ENCODE data around the gene DCTN1. TPM values are rescaled to one million over a fixed set of nuclear protein-coding genes. Genes with fewer than 3 reads are reported as not detected.

The DCTN1 gene
- total RNA-seq, 4 donors from 2014 or later = 109 to 134 (median 122) TPM

DNA sequence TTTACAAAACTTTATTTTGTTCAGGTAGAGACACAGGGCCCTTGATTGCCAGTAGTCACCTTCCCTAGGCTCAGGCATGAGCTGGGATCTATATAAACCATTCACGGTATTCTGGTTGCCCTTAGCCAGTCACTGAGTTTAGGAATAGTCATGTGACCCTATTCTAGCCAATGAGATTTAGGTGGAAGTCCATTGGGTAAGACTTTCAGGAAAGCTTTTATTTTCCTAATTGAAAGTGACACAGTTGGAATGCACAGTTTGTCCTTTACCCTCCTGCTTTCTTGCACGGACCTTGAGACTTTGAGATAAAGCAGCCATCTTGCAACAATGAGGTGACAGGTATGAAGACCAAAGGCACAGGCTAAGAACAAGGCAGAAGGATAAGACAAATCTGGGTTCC is 58.4 kb downstream of the DCTN1 start:
- Histone ChIP-seq H3K4me3 (no peak overlapping the region), H3K27me3 (no peaks in the 10 kb centered on the region), H3K9me3 (no peaks in the 10 kb centered on the region), H3K27ac (no peak overlapping the region), H3K4me1 (no peaks in the 10 kb centered on the region), H3K36me3 (no peaks in the 10 kb centered on the region)
- in situ Hi-C loops (cut with MboI; ENCODE audit: low pct_ligation_motif_present in 1 of 4, low pct_unique_long_range_greater_than_20kb in 1 of 4, low sequenced_read_pairs in 3 of 4) (loop anchor here in 1 of 4 donors (10.0 kb wide), 1 partner anchor 67 kb away; no protein-coding TSS in a partner anchor), intact Hi-C loops (cut with DNase I; ENCODE audit: low total_unique reads) (no loop called here)
- TF ChIP-seq EP300 (IDR thresholded peaks at IDR 0.05; ENCODE audit: low read depth) (no peak), POLR2AphosphoS5 (IDR thresholded peaks at IDR 0.05) (no peak), POLR2A (IDR thresholded peaks at IDR 0.05) (no peak)
- TF ChIP-seq, protein P1, sequence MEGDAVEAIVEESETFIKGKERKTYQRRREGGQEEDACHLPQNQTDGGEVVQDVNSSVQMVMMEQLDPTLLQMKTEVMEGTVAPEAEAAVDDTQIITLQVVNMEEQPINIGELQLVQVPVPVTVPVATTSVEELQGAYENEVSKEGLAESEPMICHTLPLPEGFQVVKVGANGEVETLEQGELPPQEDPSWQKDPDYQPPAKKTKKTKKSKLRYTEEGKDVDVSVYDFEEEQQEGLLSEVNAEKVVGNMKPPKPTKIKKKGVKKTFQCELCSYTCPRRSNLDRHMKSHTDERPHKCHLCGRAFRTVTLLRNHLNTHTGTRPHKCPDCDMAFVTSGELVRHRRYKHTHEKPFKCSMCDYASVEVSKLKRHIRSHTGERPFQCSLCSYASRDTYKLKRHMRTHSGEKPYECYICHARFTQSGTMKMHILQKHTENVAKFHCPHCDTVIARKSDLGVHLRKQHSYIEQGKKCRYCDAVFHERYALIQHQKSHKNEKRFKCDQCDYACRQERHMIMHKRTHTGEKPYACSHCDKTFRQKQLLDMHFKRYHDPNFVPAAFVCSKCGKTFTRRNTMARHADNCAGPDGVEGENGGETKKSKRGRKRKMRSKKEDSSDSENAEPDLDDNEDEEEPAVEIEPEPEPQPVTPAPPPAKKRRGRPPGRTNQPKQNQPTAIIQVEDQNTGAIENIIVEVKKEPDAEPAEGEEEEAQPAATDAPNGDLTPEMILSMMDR (IDR thresholded peaks at IDR 0.05) = no peak
- DNase-seq = no peak
- WGBS, 2 donors (ENCODE audit: low coverage in 1 of 2) = 95 to 100% methylated on average over 2 of the region's 2 CpGs

GRCh38 chr2:74317701-74318100 is 62.4 kb downstream of the DCTN1 start:
- intact Hi-C loops (cut with DNase I; ENCODE audit: low total_unique reads) = no loop called here
- no peak for TF ChIP-seq POLR2AphosphoS5 (IDR thresholded peaks at IDR 0.05)
- DNase-seq = no peak

GRCh38 chr2:74316627-74317295 is 63.4 kb downstream of the DCTN1 start:
- no peaks in the 10 kb centered on the region for H3K4me1 ChIP-seq
- in situ Hi-C loops (cut with MboI; ENCODE audit: low pct_ligation_motif_present in 1 of 4, low pct_unique_long_range_greater_than_20kb in 1 of 4, low sequenced_read_pairs in 3 of 4) (no loop called here), intact Hi-C loops (cut with DNase I; ENCODE audit: low total_unique reads) (no loop called here)
- 53 to 69% methylated on average over 6 of the region's 6 CpGs for WGBS, 2 donors (ENCODE audit: low coverage in 1 of 2)
- no peaks in the 10 kb centered on the region for H3K9me3 ChIP-seq
- H3K4me3 ChIP-seq = no peak overlapping the region
- DNase-seq = no peak
- H3K36me3 ChIP-seq = no peaks in the 10 kb centered on the region
- H3K27ac ChIP-seq = no peak overlapping the region
- TF ChIP-seq, protein P1 (IDR thresholded peaks at IDR 0.05) = no peak
- no peak for TF ChIP-seq POLR2A (IDR thresholded peaks at IDR 0.05)
- no peaks in the 10 kb centered on the region for H3K27me3 ChIP-seq

More at GRCh38 chr2:74317701-74318100, 62.4 kb downstream of the DCTN1 start:
- in situ Hi-C loops (cut with MboI; ENCODE audit: low pct_ligation_motif_present in 1 of 4, low pct_unique_long_range_greater_than_20kb in 1 of 4, low sequenced_read_pairs in 3 of 4) = no loop called here
- Histone ChIP-seq H3K27ac (no peak overlapping the region), H3K4me1 (no peaks in the 10 kb centered on the region), H3K9me3 (no peaks in the 10 kb centered on the region), H3K36me3 (no peaks in the 10 kb centered on the region), H3K4me3 (no peak overlapping the region), H3K27me3 (no peaks in the 10 kb centered on the region)

GRCh38 chr2:74314107-74314506 is 66.0 kb downstream of the DCTN1 start:
- intact Hi-C loops (cut with DNase I; ENCODE audit: low total_unique reads) = no loop called here
- WGBS, 2 donors (ENCODE audit: low coverage in 1 of 2) = 84 to 90% methylated on average over 4 to 5 of the region's 5 CpGs

More at GRCh38 chr2:74314107-74314506, 66.0 kb downstream of the DCTN1 start:
- in situ Hi-C loops (cut with MboI; ENCODE audit: low pct_ligation_motif_present in 1 of 4, low pct_unique_long_range_greater_than_20kb in 1 of 4, low sequenced_read_pairs in 3 of 4) = no loop called here
- no peak for DNase-seq
- no peaks in the 10 kb centered on the region for H3K27me3 ChIP-seq
- H3K9me3 ChIP-seq = no peaks in the 10 kb centered on the region
- no peak overlapping the region for H3K4me3 ChIP-seq
- H3K27ac ChIP-seq = no peak overlapping the region
- H3K4me1 ChIP-seq = no peaks in the 10 kb centered on the region
- TF ChIP-seq POLR2AphosphoS5 (IDR thresholded peaks at IDR 0.05) (no peak), EP300 (IDR thresholded peaks at IDR 0.05; ENCODE audit: low read depth) (no peak), POLR2A (IDR thresholded peaks at IDR 0.05) (no peak)
- TF ChIP-seq, protein P1 (IDR thresholded peaks at IDR 0.05) = no peak
- H3K36me3 ChIP-seq = no peaks in the 10 kb centered on the region
